HG02973 (cell line): ENCODE results near the gene TJP3.

ENCODE experiments used
- ATAC-seq: cut with Tn5 transposase; IDR thresholded peaks from one replicate; pipeline ENCODE4 v1.9.1; 2021; ENCODE audit warnings: moderate library complexity; ENCODE audit not compliant: unreplicated experiment

The TJP3 gene

DNA sequence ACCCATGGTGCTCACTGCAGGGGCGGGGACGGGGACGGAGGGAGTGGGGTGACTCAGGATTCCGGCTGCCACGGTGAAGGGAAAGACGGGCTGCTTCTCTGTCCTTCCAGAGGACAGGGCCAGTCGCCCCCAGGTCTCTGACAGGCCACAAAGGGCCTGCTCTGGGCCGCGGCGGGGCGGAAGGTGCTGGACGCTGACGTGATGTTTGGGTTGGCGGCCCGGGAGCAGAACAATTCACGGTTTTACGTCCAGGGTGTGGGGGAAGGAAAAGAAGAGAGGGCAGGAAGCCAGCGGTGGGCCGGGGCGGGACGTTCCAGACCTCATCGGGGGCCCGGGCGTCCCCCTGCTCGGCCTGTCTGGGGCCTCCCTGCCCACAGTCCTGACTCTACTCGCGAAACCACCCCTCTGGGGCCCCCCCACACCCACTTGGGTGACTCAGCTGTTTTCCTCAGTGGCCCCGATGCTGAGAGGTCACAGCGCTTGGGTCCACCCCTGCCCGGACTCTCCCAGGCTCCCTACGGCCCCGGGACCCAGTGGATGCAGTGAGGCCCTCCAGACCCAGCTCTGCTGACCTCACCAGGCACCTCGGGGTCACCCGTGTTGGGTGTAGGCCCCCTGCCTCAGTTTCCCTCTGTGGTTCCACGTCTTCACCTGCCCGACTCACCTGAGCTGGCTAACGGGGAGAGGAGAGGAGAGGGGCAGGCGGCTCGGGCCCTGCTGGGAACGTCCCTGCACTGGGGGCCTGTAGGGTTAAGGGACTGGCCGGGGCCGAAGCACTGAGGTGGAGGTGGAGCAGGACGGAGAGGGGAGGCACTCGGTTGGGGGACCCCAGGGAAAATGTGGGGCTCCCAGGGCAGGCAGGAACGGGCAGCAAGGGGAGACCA, 37.1 kb upstream of the TJP3 start:
- no peak for ATAC-seq

DNA sequence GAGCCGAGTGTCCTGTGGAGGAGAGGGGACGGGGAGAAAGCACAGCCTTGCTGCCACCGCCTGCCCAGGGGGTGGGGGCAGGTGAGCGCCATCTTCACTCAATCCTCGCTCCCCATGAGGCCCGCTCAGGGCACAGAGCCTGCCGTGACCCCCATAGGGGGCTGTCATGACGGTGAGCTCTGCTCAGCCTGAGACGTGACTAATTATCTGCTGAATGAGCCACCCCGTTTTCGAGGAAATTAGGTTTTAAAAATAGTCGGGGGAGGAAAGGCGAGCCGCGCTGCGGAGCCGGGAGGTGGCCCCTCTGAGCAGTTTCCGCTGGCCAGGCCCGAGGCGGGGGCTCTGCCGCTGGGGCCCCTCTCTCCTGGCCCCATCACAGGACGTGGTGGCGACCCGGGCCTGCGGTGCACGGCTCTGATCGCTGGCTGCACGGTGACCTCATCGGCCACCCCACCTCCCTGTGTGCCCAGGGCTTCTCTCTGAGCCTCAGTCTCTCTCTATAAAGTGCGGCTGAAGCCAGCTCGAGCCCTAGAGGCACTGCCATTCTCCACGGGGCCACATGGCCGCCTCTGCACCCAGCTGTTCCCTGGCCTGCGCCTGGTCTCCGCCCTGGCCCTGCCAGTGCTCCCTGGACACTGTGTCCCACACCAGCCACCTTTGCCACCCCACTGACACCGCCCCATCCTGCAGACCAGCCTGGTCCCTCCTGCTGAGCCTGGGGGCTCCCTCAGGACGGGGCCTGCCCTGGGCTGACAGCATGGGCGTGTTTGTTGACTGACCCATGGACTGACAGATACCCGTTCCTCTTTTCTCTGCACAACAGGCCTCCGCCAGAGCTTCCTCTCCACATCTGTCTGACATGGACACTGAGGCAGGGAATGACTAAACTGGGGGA, 36.3 kb upstream of the TJP3 start:
- ATAC-seq, result no peak

DNA sequence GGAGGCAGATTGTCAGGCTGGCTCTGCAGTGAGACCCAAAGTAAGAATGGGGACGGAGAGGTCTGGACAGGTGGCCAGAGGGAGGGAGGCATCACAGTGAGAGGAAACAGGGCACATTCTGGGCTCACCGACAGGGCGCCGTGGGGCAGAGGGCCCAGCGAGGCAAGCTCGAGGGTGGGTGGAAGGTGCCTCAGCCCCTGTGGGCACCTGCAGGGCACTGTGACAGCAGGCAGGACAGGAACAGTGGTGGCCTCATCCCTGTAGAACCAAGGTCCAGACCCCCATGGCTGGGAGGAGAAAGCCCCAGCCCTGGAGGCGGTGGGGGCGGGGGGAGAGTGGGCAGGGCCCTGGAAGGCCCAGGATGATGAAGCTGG, 35.6 kb upstream of the TJP3 start:
- no peak for ATAC-seq

DNA sequence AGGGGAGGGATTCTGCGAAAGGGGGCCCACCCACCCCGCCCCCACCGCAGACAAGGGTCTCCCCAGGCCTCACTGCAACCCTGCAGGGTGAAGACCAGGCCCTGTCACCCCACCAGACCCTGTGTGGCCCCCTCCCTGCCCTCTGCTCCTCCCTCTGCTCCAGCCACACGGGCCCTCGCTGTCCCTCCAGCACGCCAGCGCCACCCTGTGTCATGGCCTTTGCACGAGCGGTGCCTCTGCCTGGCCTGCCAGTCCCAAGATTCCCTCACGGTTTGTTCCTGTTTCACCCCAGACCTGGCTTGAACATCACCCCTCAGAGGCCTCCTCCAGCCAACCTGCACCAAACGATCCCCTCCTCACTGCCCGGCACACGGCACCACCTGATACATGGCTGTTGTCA, 35.2 kb upstream of the TJP3 start:
- no peak for ATAC-seq

DNA sequence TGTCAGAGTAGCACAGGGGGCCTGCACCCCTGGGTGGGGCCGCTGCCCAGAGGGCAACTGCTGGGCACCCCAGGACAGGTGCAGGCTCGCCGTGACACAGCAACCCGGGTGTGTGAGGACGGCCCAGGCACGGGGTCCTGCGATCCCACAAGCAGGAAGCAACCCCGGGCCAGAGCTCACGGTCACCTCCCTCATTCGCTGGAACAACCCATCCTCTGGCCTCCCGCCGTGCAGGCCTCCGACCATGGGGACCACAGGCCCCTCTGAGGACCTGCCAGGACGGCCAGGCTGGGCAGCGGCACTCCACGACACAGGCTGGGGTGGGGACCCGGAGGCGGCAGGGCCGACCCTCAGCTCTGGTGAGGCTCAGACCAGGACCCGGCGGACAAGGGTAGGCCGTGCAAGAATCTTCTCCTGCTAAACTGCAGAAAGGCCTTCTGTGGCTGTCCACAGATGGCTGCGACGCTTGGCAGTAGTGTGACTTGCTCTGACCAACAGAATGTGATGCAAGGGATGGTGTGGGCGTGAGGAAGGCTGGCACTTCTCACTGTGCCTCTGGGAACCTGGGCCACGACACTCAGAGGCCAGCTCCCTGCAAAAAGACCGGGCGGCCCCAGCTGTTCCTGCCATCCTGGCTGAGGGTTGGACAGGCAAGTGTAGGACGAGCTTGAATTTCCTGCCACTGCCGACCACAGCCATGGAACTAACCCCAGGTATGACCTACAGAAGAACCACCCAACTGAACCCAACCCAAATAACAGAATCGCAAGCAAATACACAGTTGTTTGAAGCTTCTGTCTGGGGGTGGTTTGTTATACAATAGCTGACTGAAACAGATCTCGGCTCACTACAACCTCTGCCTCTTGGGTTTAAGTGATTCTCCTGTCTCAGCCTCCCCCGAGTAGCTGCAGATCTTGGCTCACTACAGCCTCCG, 34.4 kb upstream of the TJP3 start:
- no peak for ATAC-seq

DNA sequence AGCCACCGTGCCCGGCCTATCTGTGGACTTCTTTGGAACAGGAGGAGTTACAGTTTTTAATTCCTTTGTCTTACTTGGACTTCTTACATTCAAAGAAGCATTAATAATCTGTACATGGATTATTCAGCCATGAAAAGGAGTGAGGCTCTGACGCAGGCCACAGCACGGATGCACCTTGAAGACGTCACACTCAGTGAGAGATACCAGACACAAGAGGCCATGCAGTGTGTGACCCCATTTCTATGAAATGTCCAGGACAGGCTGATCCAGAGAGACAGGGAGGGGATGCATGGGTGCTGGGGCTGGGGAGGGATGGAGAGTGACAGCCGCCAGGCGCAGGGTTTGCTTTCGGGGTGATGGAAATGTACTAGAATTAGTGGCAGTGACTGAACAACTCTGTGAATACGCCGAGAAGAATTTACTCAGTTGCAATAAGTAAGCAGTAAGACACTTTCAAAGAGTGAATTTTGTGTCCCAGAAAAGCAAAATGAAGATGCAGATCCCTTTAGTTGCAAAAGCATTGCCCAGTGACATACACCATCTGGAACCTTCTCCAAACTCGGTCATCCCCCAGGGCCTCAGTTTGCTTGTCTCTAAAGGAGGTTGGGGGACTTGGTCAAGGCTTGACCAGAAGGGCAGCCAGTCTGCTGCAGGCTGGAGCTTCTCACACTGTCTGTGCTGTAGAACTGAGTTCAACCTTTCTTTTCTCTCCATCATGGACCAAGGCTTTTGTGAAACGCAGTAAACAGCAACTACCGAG, 33.2 kb upstream of the TJP3 start:
- ATAC-seq, result no peak

DNA sequence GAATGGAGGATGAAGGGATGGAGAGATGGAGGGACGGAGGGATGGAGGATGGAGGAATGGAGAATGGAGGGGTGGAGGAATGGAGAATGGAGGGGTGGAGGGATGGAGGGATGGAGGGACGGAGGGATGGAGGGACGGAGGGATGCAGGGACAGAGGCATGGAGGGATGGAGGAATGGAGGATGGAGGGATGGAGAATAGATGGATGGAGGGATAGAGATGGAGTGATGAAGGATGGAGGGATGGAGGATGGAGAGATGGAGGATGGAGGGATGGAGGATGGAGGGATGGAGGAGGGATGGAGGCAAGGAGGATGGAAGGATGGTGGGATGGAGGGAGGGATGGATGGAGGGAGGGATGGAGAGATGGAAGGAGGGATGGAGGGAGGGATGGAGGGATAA, 30.0 kb upstream of the TJP3 start:
- no peak for ATAC-seq

DNA sequence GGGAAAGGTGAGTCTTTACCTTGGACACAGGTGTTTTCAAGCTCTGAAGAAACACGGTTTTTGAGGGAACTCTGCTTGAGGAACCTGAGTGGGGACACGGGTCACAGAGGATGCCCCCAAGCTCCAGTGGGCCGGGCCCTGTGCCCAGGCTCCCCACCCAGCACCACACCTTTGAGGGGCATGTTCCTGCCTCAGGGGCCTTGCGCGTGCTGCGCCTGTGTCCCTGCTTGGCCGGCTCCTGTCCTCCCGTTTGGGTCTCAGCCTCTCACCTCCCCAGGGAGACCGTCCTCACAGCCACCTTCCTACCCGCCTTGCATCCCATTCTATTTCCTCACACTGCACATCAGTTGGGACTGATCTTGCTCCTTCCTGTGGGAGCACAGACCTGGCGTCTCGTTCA, 29.0 kb upstream of the TJP3 start:
- no peak for ATAC-seq

DNA sequence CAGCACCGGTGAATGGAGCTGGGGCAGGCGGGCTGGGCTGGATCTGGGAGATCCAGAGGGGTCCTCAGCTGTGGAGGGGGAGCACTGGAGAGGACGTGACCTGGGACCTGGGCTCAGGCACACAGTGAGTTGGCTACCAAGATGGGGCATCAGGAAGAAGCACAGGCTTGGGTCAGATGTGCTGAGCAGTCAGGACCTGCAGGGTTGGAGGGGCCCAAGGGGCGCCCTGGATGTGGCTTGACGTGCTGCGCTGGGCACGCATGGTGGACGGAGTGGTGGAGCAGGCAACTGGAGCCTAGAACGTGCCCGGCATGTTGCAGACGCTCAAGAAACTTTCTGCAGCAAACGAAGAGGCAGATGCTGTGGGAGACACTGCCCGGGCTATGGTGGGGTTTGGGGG, 28.6 kb upstream of the TJP3 start:
- no peak for ATAC-seq

DNA sequence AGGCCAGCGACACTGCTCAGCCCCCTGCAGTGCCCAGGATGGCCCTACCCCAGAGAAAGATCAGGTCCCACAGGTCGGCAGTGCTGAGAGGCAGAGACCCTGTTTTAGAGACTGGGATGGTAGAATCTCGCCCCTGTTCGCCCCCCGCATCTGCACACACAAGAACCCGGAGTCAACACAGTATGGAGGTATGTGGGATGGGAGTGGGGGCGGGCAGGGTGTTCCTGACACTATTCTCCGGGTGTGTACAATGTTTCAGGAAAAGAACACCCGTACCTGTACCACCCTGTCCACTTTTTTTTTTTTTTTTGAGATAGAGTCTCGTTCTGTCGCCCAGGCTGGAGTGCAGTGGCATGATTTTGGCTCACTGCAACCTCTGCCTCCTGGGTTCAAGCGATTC, 27.2 kb upstream of the TJP3 start:
- ATAC-seq, result no peak

DNA sequence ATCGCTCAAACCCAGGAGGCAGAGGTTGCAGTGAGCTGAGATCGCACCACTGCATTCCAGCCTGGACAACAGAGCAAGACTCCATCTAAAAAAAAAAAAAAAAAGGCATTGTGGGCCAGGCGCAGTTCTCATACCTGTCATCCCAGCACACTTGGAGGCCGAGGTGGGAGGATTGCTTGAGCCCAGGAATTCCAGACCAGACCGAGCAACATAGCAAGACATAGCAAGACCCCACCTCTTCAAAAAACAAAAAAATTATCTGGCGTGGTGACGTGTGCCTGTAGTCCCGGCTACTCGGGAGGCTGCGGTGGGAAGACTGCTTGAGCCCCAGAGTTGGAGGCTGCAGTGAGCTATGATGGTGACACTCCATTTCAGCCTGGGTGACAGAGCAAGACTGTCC, 25.9 kb upstream of the TJP3 start:
- no peak for ATAC-seq

DNA sequence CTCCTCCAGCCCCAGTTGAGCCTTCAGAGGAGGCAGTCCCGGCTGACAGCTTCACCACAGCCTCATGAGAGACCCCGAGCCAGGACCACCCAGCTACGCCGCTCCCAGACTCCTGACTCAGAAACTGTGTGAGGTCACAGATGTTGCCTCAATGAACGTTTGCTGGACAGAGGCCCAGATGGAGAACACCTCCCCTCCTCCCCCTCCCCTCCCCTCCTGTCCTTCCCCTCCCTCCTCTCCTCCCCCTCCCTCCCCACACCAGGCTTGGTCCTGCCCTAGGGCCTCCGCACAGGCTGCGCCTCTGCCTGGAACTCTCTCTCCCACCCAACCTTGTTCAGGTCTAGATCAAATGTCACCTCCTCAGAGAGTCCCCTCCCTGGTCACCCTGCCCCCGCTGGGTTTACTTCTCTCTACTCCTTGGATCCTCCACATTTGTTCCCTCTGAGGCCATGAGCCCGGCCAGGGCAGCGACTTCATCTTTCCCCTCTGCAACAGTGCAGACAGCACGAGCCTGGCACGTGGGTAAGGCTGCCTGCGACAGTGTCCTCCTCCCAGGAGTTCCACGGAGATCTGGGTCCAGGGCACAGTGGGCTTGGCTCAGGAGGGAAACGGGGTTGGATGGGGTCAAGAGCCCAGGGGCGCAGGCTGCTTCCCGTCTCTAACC, 25.3 kb upstream of the TJP3 start:
- ATAC-seq, result no peak

DNA sequence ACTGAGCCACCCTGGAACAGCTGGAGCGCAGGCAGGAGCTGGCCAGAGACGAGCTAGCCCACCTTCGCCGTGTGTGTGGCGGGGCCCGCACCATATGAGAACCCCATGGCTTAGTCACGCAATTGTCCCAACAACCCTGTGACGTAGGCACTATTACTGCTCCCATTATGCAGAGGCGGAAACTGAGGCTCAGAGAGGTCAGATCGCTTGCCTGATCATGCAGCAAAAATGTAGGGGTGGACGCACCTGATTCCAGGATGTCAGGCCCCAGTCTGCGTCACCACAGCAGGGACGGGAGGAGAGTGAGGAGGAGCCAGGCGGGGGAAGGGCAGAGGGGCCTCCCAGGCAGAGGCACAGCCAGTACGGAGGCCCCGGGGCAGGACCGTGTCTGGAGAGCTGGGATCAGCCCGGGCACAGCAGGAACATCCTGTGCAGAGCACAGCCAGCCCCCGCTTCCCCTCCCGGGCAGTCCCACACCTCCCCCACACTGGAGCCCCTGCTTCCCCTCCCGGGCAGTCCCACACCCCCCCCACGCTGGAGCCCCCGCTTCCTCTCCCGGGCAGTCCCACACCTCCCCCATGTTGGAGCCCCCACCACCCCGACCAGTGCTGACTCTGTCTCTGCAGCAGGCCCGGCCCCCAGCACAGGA, 24.7 kb upstream of the TJP3 start:
- ATAC-seq, result no peak

DNA sequence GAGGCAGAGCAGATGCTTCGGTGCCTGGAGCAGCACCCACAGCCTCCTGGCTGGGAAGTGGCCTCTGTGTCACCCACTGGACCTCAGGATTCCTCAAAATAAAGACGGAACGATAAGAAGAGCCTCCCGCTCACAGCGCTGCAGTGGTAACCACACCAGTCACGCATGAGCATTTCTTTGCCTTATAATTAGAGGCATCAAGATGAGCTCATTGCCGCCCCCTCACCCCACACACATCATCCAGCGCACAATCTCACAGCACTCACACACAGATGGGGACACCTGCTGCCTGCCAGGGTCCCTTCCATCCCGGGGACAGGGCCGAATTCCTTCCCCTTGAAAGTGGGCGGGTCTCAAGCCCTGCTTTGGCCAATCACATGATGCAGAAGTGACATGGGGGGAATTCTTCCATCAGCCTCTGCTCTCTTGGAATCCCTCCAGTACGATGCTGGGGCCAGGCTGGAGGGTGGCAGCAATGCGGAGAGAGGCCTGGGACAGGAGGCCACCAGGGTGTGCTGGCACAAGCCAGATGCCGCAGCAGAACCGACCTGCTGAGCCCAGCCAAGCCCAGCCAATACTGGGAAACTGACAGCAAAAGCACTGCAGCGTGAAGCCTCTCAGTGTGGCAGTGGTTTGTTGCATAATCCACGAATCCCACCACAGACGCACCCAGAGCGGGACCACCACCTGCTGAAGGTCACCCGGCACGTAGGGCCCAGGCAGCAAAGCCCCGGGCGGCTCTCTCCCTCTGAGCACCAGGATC, 23.9 kb upstream of the TJP3 start:
- ATAC-seq, result no peak

DNA sequence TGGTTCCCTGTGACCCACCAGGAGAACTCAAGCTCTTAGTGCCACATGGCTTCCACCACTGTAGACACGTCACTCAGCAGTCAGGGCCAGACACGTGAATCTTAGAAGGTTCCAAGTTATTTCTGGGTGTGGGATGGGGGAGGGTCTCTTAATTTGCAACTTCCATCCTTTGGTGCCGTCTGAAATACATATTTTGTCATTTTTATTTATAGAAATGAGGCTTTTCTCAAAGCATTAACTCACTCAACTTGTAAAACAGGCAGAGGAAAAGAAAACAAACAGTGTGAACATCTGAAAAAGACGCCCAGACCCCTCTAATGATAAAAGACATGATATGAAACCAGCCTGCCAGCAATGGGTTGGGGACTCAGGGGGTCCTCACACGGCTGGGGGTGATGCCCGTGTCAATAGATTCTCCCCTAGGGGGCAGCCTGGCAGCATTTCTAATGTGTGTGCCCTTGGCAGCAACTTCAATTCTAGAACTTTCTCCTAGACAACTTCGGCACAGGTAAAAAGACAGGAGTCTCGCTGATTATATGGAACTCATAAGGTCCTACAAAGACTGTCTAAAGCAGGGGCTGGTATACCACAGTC, 23.3 kb upstream of the TJP3 start:
- no peak for ATAC-seq

DNA sequence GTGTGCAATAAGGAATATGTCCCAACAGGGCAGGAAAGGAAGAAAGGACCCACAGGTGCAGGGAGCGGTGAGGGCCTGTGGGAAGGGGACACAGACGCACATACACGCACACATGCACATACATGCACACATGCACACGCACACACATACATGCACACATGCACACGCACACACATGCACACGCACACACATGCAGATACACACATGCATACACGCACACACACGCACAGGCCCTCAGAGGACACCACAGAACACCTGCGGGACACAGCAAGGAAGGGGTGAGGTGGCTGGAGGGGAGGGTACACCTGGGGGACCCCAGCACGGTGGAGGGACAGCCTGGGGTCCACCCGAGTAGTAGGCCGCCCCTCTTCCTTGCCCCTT, 20.8 kb upstream of the TJP3 start:
- no peak for ATAC-seq

DNA sequence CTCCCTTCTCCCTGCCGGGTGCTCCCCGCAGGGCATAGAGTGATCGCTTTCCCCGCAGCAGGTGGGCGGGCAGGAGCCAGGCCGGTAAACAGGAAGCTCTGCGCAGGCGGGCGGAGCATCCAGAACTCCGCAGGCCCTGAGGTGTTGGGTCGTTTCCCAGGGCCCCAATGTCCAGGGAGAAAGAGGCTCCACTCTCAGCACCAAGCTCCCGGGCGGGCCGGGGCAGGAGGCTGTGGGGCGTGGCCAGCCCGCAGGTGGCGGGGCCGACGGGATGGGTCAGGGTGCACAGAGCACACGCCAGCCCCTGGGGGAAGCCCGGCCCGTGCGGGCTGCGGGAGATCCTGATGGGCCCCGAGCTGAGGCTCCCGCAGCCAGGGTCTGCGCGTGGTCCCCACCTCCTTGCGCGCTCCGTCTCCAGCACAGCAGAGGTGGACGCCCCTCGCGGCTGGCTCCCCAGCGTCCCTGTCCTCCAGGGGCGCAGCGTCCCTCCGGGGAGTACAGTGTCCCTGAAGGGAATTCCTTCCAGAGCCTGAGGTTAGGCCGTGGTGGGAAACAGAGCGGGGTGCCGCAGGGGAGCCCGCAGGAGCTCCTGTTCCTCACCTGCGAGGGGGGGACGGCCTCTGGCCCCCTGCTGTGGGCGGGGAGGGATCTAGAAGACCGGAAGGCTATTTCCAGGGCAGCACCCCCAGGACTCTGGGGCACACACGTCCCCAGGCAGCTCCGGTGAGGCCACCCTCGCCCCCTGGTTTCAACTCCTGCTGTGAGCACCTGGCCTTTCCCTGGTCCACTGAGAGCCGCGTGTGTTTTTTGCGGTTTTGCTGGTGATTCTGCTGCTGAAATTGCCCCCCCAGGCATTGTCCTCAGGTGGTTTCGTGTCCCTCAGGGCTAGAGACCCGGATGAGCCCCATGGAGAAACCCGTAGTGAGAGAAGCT, 20.1 kb upstream of the TJP3 start:
- ATAC-seq, result no peak
